Upper lobe of left lung (tissue), 4 donors: ENCODE data around the gene TPMT.

Experiments
- CTCF ChIP-seq, 6 experiments: fragments of 450-650 bp in 4 of 6; fragments of 200-600 bp in 2 of 6; sonication (generic) in 2 of 6; IDR thresholded peaks; one replicate each; pipeline ENCODE4 v1.5.1; 2016 to 2019; ENCODE audit warnings: antibody characterized with exemption in 6 of 6
- POLR2A ChIP-seq, 4 donors: fragments of 450-650 bp; IDR thresholded peaks; one replicate each; pipeline ENCODE4 v1.5.1; 2016 to 2017; ENCODE audit warnings: antibody characterized with exemption in 4 of 4, mild to moderate bottlenecking in 2 of 4
- POLR2AphosphoS5 ChIP-seq, 2 donors: sonication (generic); formaldehyde crosslinking; IDR thresholded peaks; one replicate each; pipeline ENCODE4 v1.5.1; 2017; ENCODE audit warnings: antibody characterized with exemption in 2 of 2

- no peak for TF ChIP-seq POLR2A (IDR thresholded peaks at IDR 0.05)
- no peak for TF ChIP-seq POLR2AphosphoS5 (IDR thresholded peaks at IDR 0.05)
- TF ChIP-seq CTCF (IDR thresholded peaks at IDR 0.05): no peak
Measured at GRCh38 chr6:18132346-18132745, 22.5 kb downstream of the TPMT start.
